ENCODE results near the gene ASB1. TPM values are rescaled to one million over a fixed set of nuclear protein-coding genes. Genes with fewer than 3 reads are reported as not detected.

ASB1 gene
- polyA plus RNA-seq, 2 donors, result 10.1 to 10.8 TPM

DNA sequence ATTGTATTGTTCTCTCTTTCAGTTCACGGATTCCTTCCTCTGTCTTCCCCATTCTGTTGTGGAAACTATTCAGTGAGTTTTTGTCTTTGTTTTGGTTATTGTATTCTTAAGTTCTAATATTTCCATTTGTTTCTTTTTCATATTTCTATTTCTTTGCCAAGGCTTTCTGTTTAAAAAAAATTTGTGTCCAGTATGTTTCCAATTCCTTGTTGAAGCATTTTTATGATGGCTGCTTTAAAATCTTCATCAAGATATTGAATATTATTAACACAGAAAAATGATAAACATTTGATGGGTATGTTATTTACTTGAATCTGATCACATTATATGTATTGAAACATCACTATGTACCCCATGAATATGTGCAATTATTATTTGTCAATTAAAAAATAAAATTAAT, 42.4 kb downstream of the ASB1 start:
- Histone ChIP-seq H3K27me3 (ENCODE audit: control insufficient read depth in 1 of 2, insufficient read depth in 2 of 2, low read length in 2 of 2) (no peaks in the 10 kb centered on the region), H3K4me1 (ENCODE audit: control insufficient read depth in 2 of 2, insufficient read depth in 2 of 2, low read length in 1 of 2) (no peaks in the 10 kb centered on the region), H3K4me3 (ENCODE audit: low read depth in 1 of 2, low read length in 2 of 2) (no peak overlapping the region), H3K9me3 (ENCODE audit: control insufficient read depth in 2 of 2, insufficient read depth in 1 of 2, low read depth in 1 of 2, low read length in 1 of 2) (no peaks in the 10 kb centered on the region), H3K27ac (ENCODE audit: low read depth in 2 of 2, low read length in 1 of 2) (no peak overlapping the region), H3K36me3 (ENCODE audit: control insufficient read depth in 2 of 2, insufficient read depth in 2 of 2, low read length in 1 of 2) (no peaks in the 10 kb centered on the region)
- 69 to 86% methylated on average over 1 of the region's 1 CpG for WGBS, 2 donors

DNA sequence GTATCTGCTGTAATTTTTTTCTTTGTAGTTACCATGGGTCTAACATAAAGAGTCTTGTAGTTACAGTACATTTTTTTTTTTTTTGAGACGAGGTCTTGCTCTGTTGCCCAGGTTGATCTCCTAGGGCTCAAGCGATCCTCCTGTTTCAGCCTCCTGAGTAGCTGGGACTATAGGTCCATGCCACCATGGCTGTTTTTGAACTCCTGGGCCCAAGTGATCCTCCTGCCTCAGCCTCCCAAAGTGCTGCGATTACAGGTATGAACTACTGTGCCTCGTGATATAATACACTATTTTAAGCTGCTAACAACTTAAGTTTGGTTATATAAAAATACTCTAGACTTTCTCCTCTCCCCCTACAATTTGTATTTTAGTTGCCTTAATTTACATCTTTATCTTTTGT, 46.3 kb downstream of the ASB1 start:
- Histone ChIP-seq H3K4me3 (ENCODE audit: low read depth in 1 of 2, low read length in 2 of 2) (no peak overlapping the region), H3K27me3 (ENCODE audit: control insufficient read depth in 1 of 2, insufficient read depth in 2 of 2, low read length in 2 of 2) (no peaks in the 10 kb centered on the region), H3K36me3 (ENCODE audit: control insufficient read depth in 2 of 2, insufficient read depth in 2 of 2, low read length in 1 of 2) (no peaks in the 10 kb centered on the region), H3K27ac (ENCODE audit: low read depth in 2 of 2, low read length in 1 of 2) (no peak overlapping the region), H3K4me1 (ENCODE audit: control insufficient read depth in 2 of 2, insufficient read depth in 2 of 2, low read length in 1 of 2) (no peaks in the 10 kb centered on the region), H3K9me3 (ENCODE audit: control insufficient read depth in 2 of 2, insufficient read depth in 1 of 2, low read depth in 1 of 2, low read length in 1 of 2) (no peaks in the 10 kb centered on the region)
- 93 to 94% methylated on average over 4 of the region's 4 CpGs for WGBS, 2 donors

DNA sequence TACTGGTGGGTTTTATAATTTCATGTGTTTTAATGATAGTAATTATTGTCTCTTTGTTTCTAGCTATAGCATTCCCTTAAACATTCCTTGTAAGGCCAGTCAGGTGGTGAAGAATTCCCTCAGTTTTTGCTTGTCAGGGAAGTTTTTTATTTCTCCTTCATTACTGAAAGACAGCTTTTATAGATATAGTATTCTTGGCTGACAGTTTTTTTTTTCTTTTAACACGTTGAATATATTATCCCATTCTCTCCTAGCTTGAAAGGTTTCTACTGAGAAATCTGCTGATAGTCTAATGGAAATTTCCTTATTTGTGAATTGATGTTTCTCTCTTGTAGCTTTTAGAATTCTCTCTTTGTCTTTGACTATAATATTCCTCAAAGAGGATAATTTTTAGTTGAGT, 46.8 kb downstream of the ASB1 start:
- WGBS, 2 donors, result 82 to 91% methylated on average over 1 of the region's 1 CpG
- H3K36me3 ChIP-seq (ENCODE audit: control insufficient read depth in 2 of 2, insufficient read depth in 2 of 2, low read length in 1 of 2), result no peaks in the 10 kb centered on the region
- no peaks in the 10 kb centered on the region for H3K9me3 ChIP-seq (ENCODE audit: control insufficient read depth in 2 of 2, insufficient read depth in 1 of 2, low read depth in 1 of 2, low read length in 1 of 2)
- no peaks in the 10 kb centered on the region for H3K27me3 ChIP-seq (ENCODE audit: control insufficient read depth in 1 of 2, insufficient read depth in 2 of 2, low read length in 2 of 2)
- H3K4me1 ChIP-seq (ENCODE audit: control insufficient read depth in 2 of 2, insufficient read depth in 2 of 2, low read length in 1 of 2), result no peaks in the 10 kb centered on the region
- H3K4me3 ChIP-seq (ENCODE audit: low read depth in 1 of 2, low read length in 2 of 2), result no peak overlapping the region
- H3K27ac ChIP-seq (ENCODE audit: low read depth in 2 of 2, low read length in 1 of 2), result no peak overlapping the region

DNA sequence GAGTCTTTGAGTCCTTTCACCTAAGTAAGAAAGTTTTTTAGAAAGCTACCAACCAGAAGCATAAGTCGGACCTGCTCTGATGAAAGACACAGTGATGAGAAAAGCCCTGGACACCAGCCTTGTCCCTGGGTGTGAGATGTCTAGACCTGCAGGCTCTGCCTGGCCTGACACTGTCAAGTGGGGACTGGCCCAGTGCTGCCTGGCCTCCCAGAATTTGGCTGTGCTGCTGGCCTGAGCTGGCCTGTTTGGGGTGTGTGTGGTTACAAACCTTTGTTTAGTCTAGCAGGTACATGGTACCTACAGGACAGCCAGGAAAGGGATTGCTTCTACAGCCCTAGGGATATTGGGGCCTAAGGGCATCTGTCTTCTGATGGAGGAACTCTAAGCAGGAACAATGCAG, 48.3 kb downstream of the ASB1 start:
- Histone ChIP-seq H3K4me1 (ENCODE audit: control insufficient read depth in 2 of 2, insufficient read depth in 2 of 2, low read length in 1 of 2) (no peaks in the 10 kb centered on the region), H3K9me3 (ENCODE audit: control insufficient read depth in 2 of 2, insufficient read depth in 1 of 2, low read depth in 1 of 2, low read length in 1 of 2) (no peaks in the 10 kb centered on the region), H3K27me3 (ENCODE audit: control insufficient read depth in 1 of 2, insufficient read depth in 2 of 2, low read length in 2 of 2) (no peaks in the 10 kb centered on the region), H3K4me3 (ENCODE audit: low read depth in 1 of 2, low read length in 2 of 2) (no peak overlapping the region), H3K27ac (ENCODE audit: low read depth in 2 of 2, low read length in 1 of 2) (no peak overlapping the region), H3K36me3 (ENCODE audit: control insufficient read depth in 2 of 2, insufficient read depth in 2 of 2, low read length in 1 of 2) (no peaks in the 10 kb centered on the region)
- WGBS, 2 donors, result 81 to 100% methylated on average over 1 of the region's 1 CpG

DNA sequence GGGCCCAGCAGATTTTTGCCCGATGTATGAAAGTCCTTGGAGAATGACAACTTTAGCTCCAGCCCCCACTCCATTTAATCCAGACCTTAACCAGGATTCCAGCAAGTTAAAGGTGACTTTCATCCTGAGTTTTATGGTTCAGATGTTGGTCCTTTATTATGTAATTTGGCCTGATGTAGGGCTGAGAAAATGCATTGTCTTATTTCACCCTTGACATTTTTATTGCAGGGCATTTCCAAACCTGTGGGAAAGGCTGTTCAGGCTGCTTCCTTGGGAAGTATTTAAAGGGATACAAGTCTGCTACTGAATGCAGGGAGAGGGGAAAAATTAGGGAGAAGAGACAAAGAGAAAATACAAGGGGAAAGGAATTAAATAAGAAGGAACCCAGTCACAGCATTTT, 48.8 kb downstream of the ASB1 start:
- 66 to 67% methylated on average over 1 of the region's 1 CpG for WGBS, 2 donors
- no peaks in the 10 kb centered on the region for H3K36me3 ChIP-seq (ENCODE audit: control insufficient read depth in 2 of 2, insufficient read depth in 2 of 2, low read length in 1 of 2)
- H3K27me3 ChIP-seq (ENCODE audit: control insufficient read depth in 1 of 2, insufficient read depth in 2 of 2, low read length in 2 of 2), result no peaks in the 10 kb centered on the region
- no peaks in the 10 kb centered on the region for H3K4me1 ChIP-seq (ENCODE audit: control insufficient read depth in 2 of 2, insufficient read depth in 2 of 2, low read length in 1 of 2)
- H3K27ac ChIP-seq (ENCODE audit: low read depth in 2 of 2, low read length in 1 of 2), result no peak overlapping the region
- no peak overlapping the region for H3K4me3 ChIP-seq (ENCODE audit: low read depth in 1 of 2, low read length in 2 of 2)
- H3K9me3 ChIP-seq (ENCODE audit: control insufficient read depth in 2 of 2, insufficient read depth in 1 of 2, low read depth in 1 of 2, low read length in 1 of 2), result no peaks in the 10 kb centered on the region

DNA sequence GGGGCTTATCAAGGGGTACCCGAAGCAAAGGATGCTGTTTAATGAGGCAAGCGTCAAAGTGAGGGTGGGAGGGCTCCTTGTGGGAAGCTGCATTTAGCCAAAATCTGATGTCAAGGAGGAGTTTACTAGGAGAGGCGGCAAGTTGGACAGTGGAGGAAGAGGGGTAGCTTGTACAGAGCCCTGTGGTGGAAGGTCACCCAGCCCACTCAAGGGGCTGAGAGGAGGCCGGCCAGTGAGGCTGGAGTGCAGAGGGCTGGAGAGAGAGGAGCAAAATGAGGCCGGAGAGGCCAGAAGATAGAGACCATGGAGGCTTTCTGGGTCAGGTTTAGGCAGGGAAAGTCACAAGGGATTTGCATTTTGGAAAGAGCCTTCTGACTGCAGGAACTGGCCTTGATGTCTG, 49.5 kb downstream of the ASB1 start:
- H3K9me3 ChIP-seq (ENCODE audit: control insufficient read depth in 2 of 2, insufficient read depth in 1 of 2, low read depth in 1 of 2, low read length in 1 of 2), result no peaks in the 10 kb centered on the region
- WGBS, 2 donors, result 91 to 94% methylated on average over 5 of the region's 5 CpGs
- H3K27me3 ChIP-seq (ENCODE audit: control insufficient read depth in 1 of 2, insufficient read depth in 2 of 2, low read length in 2 of 2), result no peaks in the 10 kb centered on the region

DNA sequence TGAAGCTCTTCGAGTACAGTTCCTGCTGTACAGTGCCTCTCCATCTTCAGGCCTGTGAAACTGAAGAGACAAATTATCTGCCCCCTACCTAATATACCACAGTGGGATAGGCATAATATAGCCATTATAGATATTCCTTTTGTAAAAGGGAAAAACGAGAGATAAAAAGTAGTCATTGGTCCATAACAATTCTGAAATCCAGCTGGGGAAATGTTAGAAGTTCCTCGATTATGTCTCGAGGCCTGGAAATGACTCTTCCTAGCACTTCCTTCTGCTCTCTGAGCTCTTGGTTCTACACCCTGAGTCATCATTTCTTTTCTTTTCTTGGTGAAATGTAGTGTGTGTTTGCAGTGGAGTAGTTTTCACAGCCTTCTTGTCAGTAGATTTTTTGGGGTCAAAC, 51.5 kb downstream of the ASB1 start:
- no peaks in the 10 kb centered on the region for H3K9me3 ChIP-seq (ENCODE audit: control insufficient read depth in 2 of 2, insufficient read depth in 1 of 2, low read depth in 1 of 2, low read length in 1 of 2)
- no peaks in the 10 kb centered on the region for H3K27me3 ChIP-seq (ENCODE audit: control insufficient read depth in 1 of 2, insufficient read depth in 2 of 2, low read length in 2 of 2)

More for the DNA sequence above, 49.5 kb downstream of the ASB1 start:
- Histone ChIP-seq H3K27ac (ENCODE audit: low read depth in 2 of 2, low read length in 1 of 2) (no peak overlapping the region), H3K36me3 (ENCODE audit: control insufficient read depth in 2 of 2, insufficient read depth in 2 of 2, low read length in 1 of 2) (no peaks in the 10 kb centered on the region), H3K4me3 (ENCODE audit: low read depth in 1 of 2, low read length in 2 of 2) (no peak overlapping the region), H3K4me1 (ENCODE audit: control insufficient read depth in 2 of 2, insufficient read depth in 2 of 2, low read length in 1 of 2) (no peaks in the 10 kb centered on the region)

DNA sequence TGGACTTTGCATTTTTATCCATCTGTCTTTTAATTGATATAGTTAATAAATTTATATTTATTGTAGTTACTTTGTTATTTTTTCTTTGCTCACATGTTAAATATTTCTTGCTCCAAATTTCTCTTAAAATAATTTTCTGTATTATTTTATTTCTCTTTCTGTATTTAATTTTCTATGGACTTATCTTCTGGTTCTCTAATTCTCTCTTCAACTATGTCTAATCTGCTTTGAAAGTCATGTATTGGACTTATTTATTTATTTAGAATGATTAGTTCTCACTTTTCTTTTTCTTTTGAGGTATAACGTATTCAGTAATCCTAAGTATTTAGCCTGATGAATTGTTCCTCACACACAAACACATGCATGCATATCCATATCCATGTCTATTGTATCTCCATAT, 53.1 kb downstream of the ASB1 start:
- no peaks in the 10 kb centered on the region for H3K4me1 ChIP-seq (ENCODE audit: control insufficient read depth in 2 of 2, insufficient read depth in 2 of 2, low read length in 1 of 2)
- no peak overlapping the region for H3K4me3 ChIP-seq (ENCODE audit: low read depth in 1 of 2, low read length in 2 of 2)
- WGBS, 2 donors, result 76 to 83% methylated on average over 1 of the region's 1 CpG
- H3K27me3 ChIP-seq (ENCODE audit: control insufficient read depth in 1 of 2, insufficient read depth in 2 of 2, low read length in 2 of 2), result no peaks in the 10 kb centered on the region
- H3K27ac ChIP-seq (ENCODE audit: low read depth in 2 of 2, low read length in 1 of 2), result no peak overlapping the region
- peaks cover 0 to 1% of the 10 kb centered on the region in 2 donors for H3K9me3 ChIP-seq (ENCODE audit: control insufficient read depth in 2 of 2, insufficient read depth in 1 of 2, low read depth in 1 of 2, low read length in 1 of 2)
- no peaks in the 10 kb centered on the region for H3K36me3 ChIP-seq (ENCODE audit: control insufficient read depth in 2 of 2, insufficient read depth in 2 of 2, low read length in 1 of 2)

More for the DNA sequence above, 51.5 kb downstream of the ASB1 start:
- no peak overlapping the region for H3K27ac ChIP-seq (ENCODE audit: low read depth in 2 of 2, low read length in 1 of 2)
- no peak overlapping the region for H3K4me3 ChIP-seq (ENCODE audit: low read depth in 1 of 2, low read length in 2 of 2)
- no peaks in the 10 kb centered on the region for H3K4me1 ChIP-seq (ENCODE audit: control insufficient read depth in 2 of 2, insufficient read depth in 2 of 2, low read length in 1 of 2)
- WGBS, 2 donors, result 91 to 96% methylated on average over 4 of the region's 4 CpGs
- H3K36me3 ChIP-seq (ENCODE audit: control insufficient read depth in 2 of 2, insufficient read depth in 2 of 2, low read length in 1 of 2), result no peaks in the 10 kb centered on the region

DNA sequence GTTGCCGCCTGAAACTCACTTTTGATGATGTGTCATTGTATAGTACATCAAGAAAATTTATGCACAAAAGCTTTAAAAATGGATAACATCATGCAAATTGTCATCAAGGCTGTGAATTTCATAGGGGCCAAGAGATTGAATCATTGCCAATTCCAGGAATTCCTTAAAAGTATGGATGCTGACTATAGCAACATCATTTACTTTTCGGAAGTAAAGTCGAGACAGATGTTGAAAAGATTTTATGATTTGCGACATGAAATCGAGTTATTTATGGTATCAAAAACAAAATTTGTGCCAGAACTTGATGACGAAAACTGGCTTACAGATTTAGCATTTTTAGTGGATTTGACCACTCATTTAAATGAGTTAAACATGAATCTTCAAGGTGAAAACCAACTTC, 56.3 kb downstream of the ASB1 start:
- Histone ChIP-seq H3K4me1 (ENCODE audit: control insufficient read depth in 2 of 2, insufficient read depth in 2 of 2, low read length in 1 of 2) (peaks cover 0 to under 1% of the 10 kb centered on the region in 2 donors), H3K9me3 (ENCODE audit: control insufficient read depth in 2 of 2, insufficient read depth in 1 of 2, low read depth in 1 of 2, low read length in 1 of 2) (peaks cover 3 to 12% of the 10 kb centered on the region in 2 donors), H3K27me3 (ENCODE audit: control insufficient read depth in 1 of 2, insufficient read depth in 2 of 2, low read length in 2 of 2) (no peaks in the 10 kb centered on the region), H3K4me3 (ENCODE audit: low read depth in 1 of 2, low read length in 2 of 2) (no peak overlapping the region), H3K36me3 (ENCODE audit: control insufficient read depth in 2 of 2, insufficient read depth in 2 of 2, low read length in 1 of 2) (no peaks in the 10 kb centered on the region), H3K27ac (ENCODE audit: low read depth in 2 of 2, low read length in 1 of 2) (no peak overlapping the region)
- WGBS, 2 donors, result 84 to 86% methylated on average over 6 of the region's 6 CpGs

DNA sequence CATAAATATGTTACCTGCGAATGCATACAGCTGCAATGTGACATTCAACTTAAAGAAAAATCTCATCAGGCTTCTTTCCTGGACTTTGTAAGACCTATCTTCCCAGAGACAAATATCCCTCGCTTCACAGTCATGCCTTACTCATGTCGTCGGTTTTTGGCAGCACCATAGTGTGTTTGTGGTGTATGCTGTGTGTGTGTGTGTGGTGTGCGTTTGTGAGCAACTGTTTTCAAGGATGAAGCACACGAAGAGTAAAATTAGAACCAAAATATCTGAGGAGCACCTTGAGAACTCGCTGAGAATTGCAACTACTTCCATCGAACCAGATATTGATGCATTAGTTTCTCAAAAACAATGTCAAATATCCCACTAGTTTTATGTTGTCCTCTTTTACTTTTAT, 56.9 kb downstream of the ASB1 start:
- WGBS, 2 donors, result 77 to 80% methylated on average over 8 of the region's 8 CpGs
- H3K9me3 ChIP-seq (ENCODE audit: control insufficient read depth in 2 of 2, insufficient read depth in 1 of 2, low read depth in 1 of 2, low read length in 1 of 2), result peaks cover 3 to 12% of the 10 kb centered on the region in 2 donors
- no peaks in the 10 kb centered on the region for H3K27me3 ChIP-seq (ENCODE audit: control insufficient read depth in 1 of 2, insufficient read depth in 2 of 2, low read length in 2 of 2)
- peaks cover 0 to 4% of the 10 kb centered on the region in 2 donors for H3K4me1 ChIP-seq (ENCODE audit: control insufficient read depth in 2 of 2, insufficient read depth in 2 of 2, low read length in 1 of 2)
- no peak overlapping the region for H3K4me3 ChIP-seq (ENCODE audit: low read depth in 1 of 2, low read length in 2 of 2)
- H3K36me3 ChIP-seq (ENCODE audit: control insufficient read depth in 2 of 2, insufficient read depth in 2 of 2, low read length in 1 of 2), result no peaks in the 10 kb centered on the region
- no peak overlapping the region for H3K27ac ChIP-seq (ENCODE audit: low read depth in 2 of 2, low read length in 1 of 2)

All from esophagus (tissue), 2 donors.